Measurements from ENCODE around the gene CASKIN1.
"Not testable (repeated sequence)": the region's sequence is repeated elsewhere in the genome, so short reads cannot be mapped to it uniquely, and the experiment has no call there.

Gene CASKIN1, protein sequence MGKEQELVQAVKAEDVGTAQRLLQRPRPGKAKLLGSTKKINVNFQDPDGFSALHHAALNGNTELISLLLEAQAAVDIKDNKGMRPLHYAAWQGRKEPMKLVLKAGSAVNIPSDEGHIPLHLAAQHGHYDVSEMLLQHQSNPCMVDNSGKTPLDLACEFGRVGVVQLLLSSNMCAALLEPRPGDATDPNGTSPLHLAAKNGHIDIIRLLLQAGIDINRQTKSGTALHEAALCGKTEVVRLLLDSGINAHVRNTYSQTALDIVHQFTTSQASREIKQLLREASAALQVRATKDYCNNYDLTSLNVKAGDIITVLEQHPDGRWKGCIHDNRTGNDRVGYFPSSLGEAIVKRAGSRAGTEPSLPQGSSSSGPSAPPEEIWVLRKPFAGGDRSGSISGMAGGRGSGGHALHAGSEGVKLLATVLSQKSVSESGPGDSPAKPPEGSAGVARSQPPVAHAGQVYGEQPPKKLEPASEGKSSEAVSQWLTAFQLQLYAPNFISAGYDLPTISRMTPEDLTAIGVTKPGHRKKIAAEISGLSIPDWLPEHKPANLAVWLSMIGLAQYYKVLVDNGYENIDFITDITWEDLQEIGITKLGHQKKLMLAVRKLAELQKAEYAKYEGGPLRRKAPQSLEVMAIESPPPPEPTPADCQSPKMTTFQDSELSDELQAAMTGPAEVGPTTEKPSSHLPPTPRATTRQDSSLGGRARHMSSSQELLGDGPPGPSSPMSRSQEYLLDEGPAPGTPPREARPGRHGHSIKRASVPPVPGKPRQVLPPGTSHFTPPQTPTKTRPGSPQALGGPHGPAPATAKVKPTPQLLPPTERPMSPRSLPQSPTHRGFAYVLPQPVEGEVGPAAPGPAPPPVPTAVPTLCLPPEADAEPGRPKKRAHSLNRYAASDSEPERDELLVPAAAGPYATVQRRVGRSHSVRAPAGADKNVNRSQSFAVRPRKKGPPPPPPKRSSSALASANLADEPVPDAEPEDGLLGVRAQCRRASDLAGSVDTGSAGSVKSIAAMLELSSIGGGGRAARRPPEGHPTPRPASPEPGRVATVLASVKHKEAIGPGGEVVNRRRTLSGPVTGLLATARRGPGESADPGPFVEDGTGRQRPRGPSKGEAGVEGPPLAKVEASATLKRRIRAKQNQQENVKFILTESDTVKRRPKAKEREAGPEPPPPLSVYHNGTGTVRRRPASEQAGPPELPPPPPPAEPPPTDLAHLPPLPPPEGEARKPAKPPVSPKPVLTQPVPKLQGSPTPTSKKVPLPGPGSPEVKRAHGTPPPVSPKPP (N-terminal part only)

DNA sequence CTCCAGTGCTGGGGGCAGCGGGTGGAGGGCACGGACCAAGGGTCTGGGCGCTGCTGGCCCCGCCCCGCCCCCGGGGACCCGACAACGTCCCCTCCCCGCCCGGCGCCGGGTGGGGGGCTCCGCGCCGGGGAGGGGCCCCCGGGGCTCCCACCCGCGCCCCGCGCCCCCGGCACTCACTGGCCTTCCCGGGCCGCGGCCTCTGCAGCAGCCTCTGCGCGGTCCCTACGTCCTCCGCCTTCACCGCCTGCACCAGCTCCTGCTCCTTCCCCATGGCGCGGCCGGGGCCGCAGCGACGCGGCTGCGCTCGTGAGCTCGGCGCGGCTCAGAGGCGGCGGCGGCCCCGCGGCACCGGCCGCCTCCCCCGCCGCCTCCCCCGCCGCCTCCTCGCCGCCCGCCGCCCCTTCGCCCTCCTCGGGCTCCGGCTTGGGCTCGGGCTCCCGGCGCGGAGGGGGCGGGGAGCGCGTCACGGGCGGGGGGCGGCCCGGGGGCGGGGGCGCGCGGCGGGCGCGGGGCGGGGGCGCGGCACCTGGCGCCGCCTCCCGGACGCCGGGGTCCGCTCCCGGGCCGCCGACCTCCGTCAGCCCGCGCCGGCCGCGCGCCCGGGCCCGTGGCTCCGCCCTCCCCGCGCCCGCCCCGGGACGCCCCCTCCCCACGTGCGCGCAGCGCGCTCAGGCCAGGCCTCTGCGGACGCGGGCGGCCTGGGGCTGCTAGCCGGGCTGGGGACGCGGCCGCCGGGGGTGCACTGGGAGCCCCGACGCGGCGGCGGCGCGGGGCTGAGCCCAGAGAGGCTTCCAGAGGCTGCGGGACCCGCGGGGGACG, at the start of gene CASKIN1:
Gene CASKIN1 (minus strand): TSS at position 444 of the 819 bp plus-strand sequence. CDS start 173 bp downstream, at position 271.
- no peak for DNase-seq (ENCODE audit: low read depth)

DNA sequence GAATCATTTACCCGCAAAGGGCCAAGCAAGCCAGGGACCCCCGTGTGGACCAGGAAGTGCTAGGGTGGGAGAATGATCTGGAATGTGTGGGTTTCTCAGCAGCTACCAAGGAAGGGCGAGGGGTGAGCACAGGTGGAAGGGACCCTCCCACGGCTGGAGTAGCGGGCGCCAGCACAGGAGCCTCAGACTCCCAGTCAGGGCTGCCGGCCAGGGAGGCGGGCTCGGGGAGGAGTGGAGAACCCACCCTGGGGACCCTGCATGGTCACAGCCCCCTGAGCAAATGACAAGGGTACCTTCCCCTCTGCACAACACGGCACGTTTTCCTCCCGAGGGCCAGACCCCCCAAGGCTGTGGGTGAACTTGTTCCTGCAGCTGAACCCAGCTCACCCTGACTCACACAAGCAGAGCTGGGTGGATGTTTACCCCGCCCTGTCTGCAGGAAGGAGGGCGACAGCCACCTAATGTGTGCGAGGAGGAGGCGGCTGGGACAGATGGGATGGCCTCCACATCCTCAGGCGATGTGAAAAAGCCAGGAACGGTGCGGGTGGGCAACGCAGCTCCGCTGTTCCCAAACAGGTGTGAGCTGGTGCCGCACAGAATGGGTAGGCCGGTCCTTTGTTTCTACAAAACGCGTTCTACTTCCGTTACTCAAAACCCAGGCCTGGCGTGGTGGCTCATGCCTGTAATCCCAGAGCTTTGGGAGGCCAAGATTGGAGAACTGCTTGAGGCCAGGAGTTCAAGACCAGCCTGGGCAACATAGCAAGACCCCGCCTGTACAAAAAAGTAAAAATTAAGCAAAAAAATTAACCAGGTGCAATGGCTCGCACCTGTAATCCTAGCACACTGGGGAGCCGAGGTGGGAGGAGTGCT, 48.8 kb upstream of the CASKIN1 start:
- no peak for DNase-seq (ENCODE audit: low read depth)

DNA sequence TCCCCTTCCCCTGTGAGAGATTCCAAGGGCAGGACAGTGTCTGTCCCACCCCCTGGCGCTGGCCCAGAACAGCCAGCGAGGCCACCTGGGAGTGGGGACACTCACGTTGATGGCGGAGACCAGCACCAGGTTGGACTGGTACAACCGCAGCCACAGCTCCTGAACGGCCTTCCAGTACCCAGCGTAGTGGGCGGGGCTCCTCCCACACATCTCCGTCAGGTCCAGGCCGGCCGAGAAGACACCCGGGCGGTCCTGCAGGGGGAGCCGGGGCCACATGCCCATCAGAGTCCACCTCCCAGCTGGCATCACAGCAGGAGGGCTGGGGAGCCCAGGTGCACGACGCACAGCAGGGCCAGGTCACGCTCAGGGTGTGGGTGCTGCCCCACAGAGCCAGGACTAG, 47.9 kb upstream of the CASKIN1 start:
- DNase-seq (ENCODE audit: low read depth), result no peak

DNA sequence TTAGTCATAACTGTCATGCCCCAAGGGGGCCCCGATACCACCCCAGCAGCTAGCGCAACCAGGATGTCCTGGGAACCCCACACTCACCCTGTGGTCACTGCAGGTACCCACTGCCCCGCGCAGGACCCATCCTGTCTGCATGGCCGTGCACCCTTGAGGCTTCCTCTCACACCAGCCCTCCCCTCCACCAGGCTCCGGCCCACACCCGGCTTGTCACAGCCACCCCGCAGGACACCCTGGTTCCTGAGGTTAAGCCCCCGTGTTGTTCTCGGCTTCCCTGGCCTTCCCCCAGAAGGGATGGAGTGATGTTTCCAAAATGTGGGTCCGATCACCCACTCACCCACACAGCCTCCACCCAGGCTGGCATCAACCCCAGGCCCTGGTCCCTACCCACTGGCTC, 47.4 kb upstream of the CASKIN1 start:
- DNase-seq (ENCODE audit: low read depth), result no peak

DNA sequence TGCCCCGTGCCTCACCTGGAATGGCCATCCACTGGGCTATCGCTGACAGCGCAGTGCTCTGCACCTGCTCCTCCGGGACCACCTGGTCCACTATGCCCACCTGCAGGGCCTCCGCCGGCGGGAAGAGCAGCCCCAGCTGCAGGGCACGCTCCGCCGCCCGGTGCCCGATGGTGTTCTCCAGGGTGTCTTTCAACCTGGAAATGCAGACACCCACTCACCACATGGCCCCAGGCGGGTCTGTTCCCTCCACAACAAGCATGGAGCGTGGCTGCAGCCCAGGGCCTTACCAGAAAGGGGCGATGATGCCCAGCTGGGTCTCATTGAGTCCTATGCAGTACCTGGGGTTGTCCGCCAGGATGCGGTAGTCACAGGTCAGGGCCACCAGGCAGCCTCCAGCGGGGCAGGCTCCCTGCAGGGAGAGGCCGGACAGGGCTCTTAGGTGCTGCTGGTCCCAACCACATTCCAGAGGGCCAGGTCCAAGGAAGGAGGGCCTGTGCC, 46.7 kb upstream of the CASKIN1 start:
- DNase-seq (ENCODE audit: low read depth), result no peak

DNA sequence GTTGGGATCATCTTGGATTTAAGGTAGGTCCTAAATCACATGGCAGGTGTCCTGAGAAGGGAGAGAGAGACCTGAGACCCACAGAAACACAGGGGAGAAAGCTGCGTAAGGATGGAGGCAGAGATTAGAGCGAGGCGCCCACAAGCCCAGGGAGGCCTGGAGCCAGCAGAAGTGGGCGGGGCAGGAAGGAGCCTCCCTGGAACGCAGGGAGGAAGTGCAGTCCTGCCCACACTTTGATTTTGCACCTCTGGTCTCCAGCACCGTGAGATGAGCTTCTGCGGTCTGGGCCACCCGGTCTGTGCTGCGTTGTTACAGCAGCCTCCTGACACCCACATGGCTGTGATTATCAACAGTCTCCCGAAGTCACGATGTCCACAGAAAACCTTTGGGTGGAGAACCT, 46.2 kb upstream of the CASKIN1 start:
- no peak for DNase-seq (ENCODE audit: low read depth)

DNA sequence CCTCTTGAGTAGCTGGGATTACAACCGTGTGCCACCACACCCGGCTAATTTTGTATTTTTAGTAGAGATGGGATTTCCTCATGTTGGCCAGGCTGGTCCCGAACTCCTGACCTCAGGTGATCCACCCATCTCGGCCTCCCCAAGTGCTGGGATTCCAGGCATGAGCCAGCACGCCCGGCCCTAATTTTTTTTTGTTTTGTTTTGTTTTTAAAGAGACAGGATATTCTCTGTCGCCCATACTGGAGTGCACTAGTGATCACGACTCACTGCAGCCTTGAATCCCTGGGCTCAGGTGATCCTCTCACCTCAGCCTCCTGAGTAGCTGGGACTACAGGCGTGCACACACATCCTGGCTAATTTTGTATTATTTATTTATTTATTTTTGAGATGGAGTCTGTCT, 43.9 kb upstream of the CASKIN1 start:
- DNase-seq (ENCODE audit: low read depth), result not testable (repeated sequence)

DNA sequence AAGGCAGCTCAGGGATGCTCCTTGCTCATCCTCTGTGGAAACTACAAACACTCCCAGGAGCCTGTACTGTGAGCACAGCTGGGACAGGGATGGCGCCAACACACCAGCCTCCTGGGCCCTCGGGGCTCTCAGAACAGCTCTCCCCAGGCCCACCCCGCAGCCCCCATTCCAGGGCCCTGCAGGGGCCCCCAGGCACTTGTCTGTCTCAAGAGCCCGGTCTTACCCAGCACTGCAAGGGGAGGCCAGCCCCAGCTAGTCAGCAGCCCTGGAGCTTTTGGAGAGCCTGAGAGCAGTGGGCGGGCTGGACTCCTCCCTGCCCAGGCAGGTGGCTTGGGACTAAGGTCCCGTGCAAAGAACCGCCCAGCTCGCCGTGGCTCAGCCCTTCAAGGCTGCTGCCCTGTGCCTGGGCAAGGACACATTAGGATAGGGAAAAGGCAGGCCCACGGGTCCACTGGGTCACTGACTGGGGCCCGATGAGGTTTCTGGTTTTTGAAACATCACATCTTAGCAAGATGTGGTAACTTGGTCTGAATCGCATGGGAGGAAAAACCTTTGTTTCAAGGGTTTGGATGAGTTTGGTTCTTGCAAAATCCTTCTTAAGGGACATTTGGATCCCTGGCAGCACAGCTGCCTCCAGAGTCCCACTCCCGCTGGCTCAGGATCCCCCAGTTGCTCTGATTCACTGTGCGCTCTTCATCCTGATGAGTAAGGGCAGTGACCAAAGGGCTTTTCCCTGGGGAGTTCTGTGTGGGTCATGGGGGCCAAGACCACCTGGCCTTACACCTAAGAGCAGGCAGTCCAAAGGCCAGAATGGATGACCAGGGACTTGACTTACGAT, 42.7 kb upstream of the CASKIN1 start:
- no peak for DNase-seq (ENCODE audit: low read depth)

DNA sequence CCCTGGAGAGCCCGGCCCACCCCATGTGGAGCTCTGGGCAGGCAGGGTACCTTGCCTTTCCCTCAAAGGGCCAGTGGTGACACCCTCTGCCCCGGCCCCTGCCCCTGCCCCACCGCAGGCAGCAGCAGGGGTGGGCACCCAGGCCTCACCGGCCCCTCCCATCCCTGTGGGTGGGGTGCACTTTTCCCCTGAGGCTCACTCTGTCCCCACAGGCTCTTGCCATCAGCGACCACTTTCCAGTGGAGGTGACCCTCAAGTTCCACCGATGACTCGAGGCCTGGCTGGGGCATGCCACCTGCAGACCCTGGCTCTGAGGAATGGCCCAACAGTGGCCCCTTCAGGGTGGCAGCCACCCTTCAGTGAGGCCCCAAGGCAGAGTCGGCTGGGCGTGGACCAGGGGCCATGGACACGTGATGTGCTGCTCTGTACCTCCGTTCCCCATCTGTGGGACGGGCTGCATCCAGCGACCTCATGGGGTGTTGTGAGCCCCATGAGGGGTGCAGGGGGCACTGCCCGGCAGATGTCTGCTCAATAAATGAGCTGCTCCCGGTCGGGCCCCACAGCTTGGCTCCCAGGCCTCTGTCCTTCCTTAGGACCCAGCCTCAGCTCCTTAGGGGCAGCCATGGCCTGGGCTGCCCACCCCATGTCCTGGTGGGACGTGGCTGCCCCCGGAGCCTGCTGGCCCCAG, 41.9 kb upstream of the CASKIN1 start:
- no peak for DNase-seq (ENCODE audit: low read depth)

DNA sequence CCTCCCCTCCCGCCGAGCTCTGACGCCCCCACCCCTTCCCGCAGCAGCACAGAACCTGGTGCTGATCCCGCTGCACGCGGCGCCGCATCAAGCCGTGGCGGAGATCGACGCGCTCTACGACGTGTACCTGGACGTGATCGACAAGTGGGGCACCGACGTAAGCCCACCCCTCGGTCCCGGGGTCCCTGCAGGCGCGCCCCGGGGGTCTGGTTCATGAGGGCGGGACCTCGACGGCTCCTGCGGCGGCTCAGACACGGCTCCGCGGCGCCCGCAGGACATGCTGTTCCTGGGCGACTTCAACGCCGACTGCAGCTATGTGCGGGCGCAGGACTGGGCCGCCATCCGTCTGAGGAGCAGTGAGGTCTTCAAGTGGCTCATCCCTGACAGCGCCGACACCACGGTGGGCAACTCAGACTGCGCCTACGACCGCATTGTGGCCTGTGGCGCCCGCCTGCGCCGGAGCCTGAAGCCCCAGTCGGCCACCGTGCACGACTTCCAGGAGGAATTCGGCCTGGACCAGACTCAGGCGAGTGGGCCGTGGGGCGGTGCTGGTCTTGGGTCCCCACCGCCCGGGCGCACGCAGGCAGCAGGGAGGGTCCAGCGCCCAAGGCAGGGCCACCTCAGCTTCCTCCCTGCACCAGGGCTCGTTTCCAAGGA, 41.2 kb upstream of the CASKIN1 start:
- no peak for DNase-seq (ENCODE audit: low read depth)

DNA sequence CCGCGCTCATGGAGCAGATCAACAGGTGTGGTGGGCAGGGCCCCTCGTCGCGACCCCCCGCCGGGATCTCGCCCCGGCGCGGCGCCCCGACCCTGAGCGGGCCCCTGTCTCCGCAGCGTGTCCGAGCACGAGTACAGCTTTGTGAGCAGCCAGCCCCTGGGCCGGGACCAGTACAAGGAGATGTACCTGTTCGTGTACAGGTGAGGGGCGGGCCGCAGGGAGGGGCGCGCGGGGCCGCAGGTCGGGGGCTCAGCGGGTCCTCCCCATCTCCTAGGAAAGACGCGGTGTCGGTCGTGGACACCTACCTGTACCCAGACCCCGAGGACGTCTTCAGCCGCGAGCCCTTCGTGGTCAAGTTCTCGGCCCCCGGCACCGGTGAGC, 40.7 kb upstream of the CASKIN1 start:
- no peak for DNase-seq (ENCODE audit: low read depth)

DNA sequence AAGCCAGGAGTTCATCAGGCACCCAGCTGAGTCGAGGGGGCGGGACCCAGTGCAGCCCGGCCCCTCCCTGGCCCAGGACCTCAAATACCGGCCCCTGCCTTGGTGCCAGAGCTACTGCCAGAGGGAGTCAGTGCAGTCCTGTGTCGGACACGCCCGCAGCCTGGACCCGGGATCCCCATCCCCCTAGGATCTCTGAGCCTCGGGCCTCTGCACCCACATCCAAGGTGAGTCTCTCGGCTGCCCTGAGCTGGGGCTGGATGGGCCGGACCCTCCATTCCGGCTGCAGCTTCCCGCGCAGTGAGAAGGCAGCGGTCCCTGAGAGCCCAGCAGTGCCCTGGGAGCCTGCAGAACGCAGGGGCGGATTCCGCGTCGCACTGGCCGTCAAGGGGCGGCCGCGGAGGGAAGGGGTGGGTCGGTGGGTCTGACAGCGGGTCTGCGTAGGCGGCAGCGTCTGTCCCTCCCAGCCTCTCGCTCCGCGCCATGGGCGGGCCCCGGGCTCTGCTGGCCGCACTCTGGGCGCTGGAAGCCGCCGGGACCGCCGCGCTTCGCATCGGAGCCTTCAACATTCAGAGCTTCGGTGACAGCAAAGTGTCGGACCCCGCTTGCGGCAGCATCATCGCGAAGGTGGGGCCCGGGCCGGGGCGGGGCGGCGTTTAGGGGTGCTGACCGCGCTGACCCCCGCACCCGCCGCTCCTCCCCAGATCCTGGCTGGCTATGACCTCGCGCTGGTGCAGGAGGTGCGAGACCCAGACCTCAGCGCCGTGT, 40.1 kb upstream of the CASKIN1 start, which contains the start of gene DNASE1L2:
Gene DNASE1L2 (plus strand): TSS at position 108 of the 765 bp plus-strand sequence. CDS start 373 bp downstream, at position 481.
- DNase-seq (ENCODE audit: low read depth), result no peak

DNA sequence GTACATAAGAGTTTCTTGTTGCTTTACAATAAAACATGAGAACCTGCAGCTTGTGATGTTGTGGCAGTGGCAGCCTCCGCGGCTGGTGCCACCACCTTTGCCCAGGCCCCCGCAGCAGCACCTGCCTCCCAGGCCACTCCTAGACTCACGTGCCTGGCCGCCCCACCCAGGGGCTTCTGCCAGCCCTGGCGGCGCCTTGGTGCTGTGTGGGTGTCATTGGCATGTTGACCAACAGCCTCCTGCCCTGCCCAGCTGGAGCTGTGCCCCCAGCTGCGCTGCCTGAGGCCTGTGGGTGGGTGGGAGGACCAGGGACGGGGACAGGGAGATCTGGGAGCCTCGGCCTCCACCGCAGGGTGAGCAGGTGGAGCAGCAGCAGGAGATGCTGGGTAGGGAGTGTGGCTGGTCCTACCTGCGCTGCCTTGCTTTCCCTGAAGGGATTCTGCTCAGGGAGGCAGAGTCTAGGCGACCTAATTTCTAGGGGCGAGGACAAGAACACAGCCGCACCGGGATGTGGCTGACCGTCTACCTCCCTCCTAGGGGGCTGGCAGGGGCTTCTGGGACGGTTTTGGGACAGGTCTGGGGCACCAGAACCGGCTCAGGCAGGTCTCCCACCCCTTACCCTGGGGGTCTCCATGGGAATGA, 39.4 kb upstream of the CASKIN1 start:
- DNase-seq (ENCODE audit: low read depth), result no peak

DNA sequence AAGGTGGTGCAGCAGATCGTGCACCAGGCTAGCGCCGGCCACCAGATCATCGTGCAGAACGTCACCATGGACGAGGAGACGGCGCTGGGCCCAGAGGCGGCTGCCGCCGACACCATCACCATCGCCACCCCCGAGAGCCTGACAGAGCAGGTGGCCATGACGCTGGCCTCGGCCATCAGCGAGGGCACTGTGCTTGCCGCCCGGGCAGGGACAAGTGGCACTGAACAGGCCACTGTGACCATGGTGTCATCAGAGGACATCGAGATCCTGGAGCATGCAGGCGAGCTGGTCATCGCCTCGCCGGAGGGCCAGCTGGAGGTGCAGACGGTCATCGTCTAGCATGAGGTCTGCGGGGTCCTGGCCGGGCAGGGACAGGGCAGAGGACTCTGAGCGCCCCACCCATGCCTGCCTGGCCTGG, 38.8 kb upstream of the CASKIN1 start:
- DNase-seq (ENCODE audit: low read depth), result no peak

DNA sequence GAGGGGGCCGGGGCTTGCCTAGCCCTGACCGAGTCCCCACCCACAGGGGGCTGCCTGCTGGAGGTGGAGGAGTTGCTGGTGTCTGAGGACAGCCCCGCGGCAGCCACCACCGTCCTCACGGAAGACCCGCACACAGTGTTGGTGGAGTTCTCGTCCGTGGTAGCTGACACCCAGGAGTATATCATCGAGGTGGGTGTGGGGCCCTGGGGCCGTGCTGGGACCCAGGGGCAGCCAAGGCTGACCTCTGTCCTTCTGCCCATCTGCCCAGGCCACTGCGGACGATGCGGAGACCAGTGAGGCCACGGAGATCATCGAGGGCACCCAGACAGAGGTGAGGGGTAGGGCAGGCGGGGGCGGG, 38.4 kb upstream of the CASKIN1 start:
- no peak for DNase-seq (ENCODE audit: low read depth)

DNA sequence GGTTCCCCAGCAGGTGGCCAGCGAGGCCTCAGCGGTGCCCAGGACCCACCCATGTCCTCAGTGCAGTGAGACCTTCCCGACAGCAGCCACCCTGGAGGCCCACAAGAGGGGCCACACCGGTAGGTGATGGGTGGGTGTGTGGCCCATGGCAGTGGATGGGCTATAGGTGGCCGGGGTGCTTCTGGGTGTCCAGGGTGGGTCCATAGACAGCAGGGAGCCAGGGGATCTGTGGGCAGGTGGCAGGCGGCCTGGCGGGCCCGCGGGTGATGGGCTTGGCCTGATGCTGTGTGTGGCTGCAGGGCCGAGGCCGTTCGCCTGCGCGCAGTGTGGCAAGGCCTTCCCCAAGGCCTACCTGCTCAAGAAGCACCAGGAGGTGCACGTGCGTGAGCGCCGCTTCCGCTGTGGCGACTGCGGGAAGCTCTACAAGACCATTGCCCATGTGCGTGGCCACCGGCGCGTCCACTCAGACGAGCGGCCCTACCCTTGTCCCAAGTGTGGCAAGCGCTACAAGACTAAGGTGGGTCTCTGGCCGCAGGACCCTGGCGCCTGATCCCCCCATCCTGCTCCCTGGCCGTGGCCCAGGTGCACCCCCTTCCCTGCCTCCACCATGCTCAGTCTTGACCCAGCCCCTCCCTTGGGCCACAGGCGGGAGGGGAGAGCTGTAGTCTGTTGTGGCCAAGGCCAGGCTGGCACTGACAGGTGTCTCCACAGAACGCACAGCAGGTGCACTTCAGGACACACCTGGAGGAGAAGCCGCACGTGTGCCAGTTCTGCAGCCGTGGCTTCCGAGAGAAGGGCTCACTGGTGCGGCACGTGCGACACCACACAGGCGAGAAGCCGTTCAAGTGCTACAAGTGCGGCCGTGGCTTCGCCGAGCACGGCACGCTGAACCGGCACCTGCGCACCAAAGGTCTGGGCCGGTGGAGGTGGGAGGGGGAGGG, 37.7 kb upstream of the CASKIN1 start:
- no peak for DNase-seq (ENCODE audit: low read depth)

Measured in fibroblast of the conjunctiva (primary cell).